GM21390 (cell line): ENCODE data around the gene CCDC170.
"Not testable (repeated sequence)": the region's sequence is repeated elsewhere in the genome, so short reads cannot be mapped to it uniquely, and the experiment has no call there.

ENCODE experiments used
- ATAC-seq: cut with Tn5 transposase; IDR thresholded peaks from one replicate; pipeline ENCODE4 v1.9.1; 2021; ENCODE audit not compliant: unreplicated experiment

CCDC170 gene

DNA sequence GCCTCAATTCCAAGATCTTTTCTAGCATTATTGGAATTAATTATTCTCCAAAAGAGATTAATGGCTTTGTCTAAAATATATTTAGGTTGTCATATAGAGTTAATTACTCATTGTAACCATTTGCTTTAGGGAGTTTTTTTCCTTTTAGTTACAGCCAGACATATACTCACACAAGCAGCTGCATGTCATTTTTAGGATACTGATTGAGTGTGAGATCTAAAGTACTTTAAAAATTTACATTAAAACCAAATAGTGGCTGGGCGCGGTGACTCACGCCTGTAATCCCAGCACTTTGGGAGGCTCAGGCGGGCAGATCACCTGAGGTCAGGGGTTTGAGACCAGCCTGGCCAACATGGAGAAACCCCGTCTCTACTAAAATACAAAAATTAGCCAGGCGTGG, 51.1 kb downstream of the CCDC170 start:
- not testable (repeated sequence) for ATAC-seq

DNA sequence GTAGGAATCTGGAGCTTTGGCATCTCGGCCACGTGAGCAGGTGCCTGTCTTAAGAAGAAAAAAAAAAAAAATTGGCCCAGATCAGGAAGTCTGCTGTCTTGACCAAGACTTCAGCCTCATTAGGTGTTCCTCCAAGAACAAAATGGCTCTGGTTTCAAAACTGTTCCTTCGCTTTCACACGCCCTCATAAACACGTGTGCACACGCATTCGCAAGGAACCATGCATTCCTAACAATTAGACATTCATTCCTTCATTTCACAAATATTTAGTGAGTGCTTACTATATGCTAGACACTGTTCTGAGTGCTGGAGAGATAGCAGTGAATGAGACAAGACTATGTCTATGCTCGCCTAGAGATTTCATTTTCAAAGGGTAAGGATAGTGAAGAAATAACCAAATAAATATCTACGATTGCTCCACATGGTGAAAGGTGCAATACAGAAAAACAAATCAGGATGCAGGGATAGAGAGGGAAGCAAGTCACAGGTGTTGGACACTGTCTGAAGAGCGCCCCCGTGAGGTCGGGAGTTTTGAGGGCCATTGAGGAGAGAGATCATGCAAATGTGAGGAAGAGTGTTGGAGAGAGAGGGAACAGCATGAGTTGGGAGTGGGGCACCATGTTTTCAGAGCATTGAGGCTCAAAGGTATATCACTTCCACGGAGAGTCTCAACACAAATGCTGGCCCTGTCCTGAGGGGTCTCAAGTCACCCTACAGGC, 53.3 kb downstream of the CCDC170 start:
- ATAC-seq = no peak

DNA sequence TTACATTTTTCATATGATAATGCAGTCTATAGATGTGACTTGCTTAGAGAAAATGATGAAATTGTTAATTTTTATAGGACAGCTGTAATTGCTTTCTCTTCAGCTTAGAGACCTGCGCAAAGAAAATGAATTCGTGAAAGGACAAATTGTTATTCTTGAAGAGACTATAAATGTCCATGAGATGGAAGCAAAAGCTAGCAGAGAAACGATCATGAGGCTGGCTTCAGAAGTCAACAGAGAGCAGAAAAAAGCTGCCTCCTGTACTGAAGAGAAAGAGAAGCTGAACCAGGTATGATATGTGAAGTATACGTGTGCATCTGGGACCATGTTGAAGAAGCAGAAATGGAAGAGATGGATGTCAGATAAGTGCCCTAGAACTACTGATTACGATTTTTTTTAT, 54.4 kb downstream of the CCDC170 start:
- ATAC-seq = no peak

DNA sequence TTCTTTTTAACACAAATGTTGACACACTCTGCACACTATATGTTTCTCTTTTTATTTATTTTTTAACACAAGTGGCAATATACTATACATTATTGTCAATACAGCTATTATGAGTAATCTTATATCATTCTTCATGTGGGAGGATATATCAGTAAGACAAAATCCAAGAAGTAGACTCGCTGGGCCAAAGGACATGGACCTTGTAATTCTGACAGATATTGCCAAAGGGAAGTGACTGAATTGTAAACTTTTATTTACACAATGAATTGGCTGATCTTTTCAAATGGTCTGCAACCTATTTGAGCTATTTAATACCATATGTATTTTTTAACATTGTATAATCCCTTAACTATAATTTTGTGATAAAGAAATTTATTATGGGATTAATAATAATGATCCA, 56.0 kb downstream of the CCDC170 start:
- no peak for ATAC-seq

DNA sequence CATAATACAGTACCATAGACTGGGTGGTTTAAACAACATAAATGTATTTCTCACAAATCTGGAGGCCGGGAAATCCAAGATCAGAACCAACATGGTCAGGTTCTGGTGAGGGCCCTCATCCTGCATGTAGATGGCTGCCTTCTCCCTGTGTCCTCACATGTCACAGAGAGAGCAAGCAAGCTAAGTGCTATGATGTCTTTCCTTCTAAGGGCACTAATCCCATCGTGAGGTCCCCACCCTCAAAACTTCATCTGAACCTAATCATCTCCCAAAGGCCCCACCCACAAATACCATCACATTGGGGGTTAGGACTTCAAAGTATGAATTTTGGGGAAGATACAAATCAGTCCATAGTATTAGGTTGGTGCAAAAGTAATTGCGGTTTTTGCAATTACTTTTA, 56.8 kb downstream of the CCDC170 start:
- ATAC-seq = no peak

DNA sequence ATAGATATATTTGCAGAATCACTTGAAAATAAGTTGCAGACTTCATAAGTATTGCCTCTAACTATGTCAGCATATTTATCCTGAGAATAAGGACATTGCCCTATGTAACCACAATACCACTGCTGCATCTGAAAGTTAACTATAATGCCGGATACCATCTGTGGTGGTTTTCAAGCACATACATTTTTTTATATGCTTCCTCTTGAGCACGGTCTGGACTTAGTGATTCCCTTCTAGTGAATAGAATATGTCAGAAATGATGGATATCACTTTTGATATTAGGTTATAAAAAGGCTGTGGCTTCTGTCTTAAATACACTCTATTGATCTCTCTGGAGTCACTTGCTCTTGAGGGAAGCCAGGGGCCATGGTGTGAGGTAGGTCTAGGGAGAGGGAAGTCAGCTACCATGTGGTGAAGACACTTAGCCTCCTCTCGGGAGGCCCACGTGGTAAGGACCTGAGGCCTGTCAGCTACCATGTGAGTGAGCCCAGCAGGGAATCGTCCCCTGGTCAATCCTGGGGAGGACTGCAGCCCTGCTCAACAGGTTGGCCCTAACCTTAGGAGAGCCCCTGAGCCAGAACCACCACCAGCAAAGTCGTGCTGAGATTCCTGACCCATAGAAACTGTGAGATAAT, 57.5 kb downstream of the CCDC170 start:
- no peak for ATAC-seq

DNA sequence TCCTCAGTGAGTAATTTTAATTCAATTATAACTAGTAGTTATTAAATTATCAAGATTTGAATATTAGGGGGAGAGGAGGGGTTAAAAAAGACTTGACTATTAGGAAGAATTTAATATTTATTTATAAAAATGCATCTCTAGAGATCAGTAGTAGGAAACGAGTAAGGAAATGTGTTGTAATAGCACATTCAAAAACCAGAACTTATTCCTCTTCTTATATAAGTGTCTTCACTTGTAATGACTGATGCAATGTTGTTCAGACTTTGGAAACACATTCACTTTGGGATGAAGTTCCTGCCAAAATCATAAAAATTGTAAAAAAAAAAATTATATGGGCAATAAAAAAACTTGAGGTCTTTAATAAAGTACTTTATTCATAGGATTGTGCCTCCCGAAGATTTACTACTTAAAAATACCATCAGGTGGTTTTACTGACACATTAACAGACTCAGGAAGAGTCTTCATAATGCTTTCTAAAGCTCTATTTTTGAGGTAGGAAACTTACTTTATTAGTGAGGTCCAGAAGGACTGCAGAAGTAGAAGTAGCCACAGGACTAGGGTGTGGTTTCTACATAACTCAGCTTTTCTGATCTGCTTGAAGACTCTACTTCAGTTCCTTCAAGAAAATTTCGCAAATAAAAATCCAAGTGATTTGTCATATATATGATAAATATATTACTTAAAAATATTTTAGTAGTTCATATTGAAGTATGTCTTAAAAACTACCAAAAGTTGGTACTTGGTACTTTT, 59.8 kb downstream of the CCDC170 start:
- no peak for ATAC-seq

DNA sequence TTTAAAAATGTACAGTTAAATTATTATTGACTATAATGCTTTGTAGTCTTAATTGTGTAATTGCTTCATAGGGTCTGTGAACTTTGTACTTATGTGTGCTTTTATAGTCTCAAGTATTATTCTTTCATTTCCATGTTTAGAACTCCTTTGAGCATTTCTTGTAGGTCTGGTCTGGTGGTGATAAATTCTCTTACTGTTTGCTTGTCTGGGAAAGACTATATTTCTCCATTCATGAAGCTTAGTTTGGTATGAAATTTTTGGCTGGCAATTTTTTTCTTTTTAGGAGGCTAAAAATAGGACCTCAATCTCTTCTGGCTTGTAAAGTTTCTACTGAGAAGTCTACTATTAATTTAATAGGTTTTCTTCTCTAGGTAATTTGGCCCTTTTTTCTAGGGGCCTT, 67.4 kb downstream of the CCDC170 start:
- ATAC-seq = no peak

DNA sequence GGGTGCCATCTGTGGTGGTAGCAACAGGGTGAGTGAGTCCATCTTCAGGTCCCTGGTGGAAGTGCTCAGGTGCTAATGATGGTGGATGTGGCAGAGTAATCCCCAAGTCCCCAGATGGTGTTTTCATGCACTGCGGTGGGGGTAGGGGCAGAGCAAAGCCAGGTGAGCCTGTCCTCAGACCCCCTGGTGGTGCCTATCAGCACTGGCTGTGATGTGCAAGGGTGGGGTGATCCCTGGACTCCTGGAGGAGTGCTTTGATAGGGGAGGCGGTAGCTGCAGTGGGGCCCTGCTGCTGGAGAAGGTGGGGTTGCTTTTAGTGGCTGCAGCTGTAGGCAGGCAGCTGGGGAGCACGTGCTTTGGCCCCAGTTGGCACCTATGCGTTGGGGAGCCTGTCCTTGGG, 70.8 kb downstream of the CCDC170 start:
- no peak for ATAC-seq

DNA sequence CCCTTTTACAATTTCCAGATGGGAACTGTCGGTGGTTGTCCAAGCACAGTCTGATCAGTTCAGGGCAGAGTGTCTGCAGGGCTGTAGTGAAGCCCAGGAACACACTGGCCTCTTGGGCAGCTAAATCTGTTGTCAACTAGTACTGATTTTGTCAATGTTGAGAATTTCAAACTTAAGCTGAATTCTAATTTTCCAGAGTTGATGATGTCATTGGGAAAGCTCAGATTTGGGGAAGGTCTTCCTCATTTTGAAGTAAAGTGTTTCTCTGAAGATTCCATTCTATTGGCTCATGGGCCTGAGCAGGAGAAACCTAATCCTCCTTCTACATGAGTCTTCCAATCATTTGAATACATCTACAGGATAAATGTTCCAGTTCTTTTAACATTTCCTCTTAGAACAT, 72.1 kb downstream of the CCDC170 start:
- no peak for ATAC-seq

DNA sequence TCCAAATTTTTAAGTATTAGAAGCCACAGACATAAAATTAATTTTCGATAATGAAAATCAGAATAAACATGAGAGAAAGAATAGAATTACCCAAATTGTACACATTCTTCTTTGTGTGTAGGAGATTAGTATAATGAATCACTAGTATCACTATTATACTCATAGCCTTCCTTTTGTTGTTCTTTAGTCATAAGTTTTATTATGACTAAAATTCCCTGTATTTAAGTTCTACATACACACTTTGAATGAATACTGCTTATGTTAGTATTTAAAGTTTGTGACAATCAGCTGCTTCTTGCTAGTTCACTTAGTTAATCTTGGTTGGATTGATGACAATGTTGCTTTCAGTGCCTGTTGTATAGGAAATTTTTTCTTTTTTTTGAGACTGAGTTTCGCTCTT, 72.7 kb downstream of the CCDC170 start:
- no peak for ATAC-seq

DNA sequence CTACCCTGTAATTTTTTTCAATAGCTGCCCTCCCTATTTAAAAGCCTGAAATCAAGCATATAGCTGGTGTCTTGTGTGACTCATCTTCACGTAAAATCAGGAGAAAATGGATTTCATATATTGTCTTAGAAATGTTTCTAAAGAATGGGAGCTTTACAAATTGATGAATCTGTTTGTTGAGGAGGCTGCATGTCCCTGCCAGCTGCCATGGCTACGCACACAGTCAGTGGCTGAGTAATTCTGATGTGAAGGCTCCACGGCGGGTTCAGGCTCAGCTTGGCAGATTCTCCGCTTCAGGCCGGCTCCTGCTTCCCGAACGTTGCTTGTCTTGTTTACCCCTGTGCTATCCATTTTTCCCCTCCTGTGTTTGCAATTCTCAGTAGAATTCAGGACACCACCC, 82.8 kb downstream of the CCDC170 start:
- ATAC-seq = no peak

DNA sequence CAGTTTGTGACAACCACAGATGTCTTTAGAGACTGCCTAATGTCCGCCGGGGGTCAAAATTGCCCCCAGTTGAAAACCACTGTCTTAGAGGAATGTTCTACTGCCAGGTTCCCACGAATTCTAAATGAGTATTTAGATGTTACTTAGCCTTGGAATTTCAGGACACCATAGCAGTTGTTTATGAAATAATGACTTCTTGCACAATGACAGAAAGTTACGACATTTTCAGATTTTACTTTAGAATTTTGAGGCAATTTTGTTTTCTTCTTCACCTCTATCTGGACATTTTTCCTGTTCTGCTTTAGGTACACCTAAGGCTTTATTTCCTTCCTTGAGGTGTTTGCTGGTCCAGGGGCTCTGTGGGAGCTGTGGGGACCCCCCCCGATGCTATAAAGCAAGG, 83.4 kb downstream of the CCDC170 start:
- no peak for ATAC-seq

DNA sequence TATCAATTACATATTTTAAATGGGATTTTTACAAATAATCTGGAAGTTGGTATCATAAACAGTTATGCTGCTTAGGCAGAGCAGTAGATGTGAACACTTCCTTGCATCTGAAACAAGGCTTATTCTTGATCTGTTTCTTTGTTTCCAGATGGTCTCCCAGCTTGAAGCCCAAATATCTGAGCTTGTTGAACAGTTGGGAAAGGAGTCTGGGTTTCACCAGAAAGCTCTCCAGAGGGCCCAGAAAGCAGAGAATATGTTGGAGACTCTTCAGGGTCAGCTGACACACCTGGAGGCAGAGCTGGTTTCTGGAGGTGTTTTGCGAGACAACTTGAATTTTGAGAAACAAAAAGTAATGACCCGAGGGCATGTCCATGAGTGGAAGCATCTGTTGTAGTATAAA, 91.9 kb downstream of the CCDC170 start:
- ATAC-seq = no peak

DNA sequence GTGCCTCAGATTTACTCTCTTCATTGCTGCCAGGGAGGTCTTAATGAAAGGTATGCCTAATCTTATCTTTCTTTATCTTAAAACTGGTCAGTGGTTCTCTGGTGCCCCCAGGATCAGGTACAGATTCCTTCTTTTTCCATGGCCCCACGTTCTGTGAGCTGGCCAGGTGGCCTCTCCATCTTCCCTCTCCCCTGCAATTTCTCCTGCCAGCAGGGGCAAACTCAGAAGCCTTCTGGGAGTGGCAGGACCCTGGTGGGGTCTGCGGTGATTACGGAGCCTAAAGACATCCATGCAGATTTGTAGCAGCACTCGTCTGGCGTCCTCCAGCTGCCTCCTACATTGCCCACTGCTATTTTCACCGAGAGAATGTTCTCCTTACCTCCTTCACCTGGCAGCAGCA, 95.8 kb downstream of the CCDC170 start:
- no peak for ATAC-seq

DNA sequence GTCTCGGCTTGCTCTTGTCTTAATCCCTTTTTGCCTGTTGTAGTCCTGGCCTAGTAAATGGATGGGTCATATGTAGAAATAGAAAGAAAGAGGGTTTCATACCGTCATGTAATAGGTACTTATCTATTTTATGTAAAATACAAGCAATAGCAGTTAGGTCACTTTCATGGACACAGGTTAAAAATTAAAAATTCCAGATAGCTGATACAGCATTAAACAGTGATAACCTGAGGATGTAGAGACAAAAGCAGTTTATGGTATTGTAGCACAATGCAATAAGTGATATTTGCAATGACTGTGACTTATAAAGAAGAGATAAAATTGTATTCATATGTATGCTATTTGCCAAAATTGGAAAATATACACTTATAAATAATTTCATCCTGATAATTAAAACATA, 96.9 kb downstream of the CCDC170 start:
- ATAC-seq = no peak

DNA sequence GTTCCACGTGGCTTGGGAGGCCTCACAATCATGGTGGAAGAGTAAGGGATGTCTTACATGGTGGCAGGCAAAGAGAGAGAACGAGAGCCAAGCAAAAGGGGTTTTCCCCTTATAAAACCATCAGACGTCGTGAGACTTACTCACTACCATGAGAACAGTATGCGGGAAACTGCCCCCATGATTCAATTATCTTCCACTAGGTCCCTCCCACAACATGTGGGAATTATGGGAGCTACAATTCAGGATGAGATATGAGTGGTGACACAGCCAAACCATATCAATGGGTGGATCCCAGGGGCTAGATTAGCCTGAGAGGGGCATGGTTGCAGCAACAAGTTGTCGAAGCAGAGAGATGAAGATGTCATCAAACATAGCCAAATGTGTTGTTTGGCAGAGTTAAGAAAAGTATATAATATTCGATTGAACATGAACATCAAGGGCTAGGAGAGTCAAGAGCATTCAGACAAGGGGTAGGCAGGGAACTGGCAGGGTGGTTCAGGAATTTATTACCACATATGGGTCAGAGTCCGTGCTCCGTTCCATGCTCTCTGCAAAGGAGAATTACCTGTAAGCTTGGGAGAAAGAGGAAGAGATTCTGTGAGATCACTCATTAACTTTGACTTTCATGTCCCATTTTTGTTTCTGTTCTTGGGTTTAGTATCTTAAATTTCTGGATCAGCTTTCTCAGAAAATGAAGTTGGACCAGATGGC, 98.8 kb downstream of the CCDC170 start:
- ATAC-seq = no peak

DNA sequence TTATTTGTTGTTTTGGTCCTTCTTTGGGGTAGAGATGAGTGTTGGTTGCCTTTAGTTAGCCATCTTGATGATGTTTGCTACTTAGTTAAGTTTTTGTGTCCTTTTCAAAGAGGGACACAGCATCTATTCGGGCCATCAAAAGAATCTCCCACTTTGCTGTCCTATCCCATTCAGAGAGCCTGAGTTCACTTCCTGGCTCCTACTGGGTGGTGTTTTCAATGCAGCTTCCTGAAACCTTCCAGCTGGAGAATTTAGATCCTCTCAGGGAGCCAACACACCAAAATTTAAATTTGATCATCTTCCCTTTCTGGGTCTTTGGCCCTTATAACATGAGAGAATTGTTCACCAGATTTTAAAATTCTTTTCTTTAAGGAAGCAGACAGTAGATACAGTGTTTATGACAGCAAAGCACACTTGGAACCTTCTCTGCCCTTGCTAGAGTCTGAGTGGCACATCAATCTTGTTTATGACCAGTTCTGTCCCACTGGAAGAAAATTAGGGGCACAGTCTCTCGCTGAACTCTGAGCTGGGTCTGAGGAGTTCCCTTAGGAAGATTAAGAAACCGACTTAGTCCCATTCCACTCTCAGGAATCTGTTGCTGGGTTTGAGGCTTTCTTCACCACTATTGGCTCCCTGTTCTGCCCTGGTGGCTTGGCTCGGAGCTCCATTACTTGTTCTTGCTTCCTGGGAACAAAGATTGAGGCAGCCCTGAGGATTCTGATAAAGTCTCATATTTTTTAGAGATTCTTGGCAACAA, 115.5 kb downstream of the CCDC170 start:
- no peak for ATAC-seq

DNA sequence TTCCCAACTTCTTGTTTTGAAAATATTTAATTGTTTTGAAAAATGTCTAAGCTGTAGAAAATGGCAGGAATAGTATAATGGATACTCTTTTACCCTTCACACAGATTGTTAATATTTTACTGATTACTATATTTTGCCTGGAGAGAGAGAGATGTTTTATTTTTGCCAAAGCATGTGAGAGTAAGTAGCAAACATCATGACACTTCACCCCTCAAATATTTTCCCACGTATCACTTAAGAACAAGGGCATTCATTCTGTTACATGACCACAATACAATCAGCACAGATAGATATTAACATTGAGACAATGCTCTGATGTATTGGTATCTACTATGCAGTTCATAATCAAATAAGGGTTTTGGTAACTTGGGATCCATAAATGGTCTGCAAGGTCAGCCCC, 116.5 kb downstream of the CCDC170 start:
- no peak for ATAC-seq

DNA sequence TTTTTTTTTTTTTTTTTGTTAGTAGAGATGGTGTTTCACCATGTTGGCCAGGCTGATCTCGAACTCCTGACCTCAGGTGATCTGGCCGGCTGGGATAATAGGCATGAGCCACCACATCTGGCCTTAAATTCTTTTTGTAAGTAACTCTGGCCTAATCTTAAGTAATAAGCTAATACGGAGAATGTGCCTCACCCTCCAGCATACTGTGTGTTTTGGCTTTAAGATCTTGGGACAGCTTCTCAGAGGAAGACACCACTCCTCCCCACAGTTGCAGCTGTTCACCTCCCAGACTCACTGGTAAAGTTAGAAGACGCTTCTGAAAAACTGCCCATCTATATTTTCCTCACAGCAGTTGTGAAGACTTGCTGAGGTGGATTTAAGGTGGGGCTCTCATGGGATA, 120.8 kb downstream of the CCDC170 start:
- no peak for ATAC-seq

DNA sequence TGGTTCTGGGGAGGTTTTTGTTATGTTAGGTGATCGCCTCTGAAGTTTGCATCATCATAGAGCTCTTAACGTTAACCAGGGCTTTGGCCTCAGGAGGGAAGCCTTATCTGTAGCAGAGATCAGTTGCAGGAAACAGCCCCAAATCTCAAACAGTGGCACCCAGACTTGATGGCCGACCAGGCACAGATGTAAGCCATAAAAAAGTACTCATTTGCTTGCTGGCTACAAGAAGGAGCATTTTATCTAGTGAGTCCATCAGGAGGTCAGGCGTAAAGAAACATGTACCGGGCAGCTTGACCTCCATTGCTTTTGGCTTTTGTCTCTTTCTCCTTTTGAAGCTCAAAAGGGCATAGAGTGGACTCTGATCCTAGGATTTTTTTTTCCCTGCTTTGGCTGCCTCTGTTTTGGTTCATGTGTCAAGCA, 122.3 kb downstream of the CCDC170 start:
- ATAC-seq = no peak
